ENCODE measurements around the gene WDR4. TPM values are rescaled to one million over a fixed set of nuclear protein-coding genes. Genes with fewer than 3 reads are reported as not detected.
"Not testable (repeated sequence)": the region's sequence is repeated elsewhere in the genome, so short reads cannot be mapped to it uniquely, and the experiment has no call there.

WDR4 gene
- total RNA-seq (1 to 10 TPM; 1.7 to 9.1 (median 6.4) TPM), polyA plus RNA-seq (10 to 100 TPM in 1 of 2 donors, 1 to 10 TPM in 1; 3.5 to 17.9 TPM)
- long read RNA-seq, donor 1, transcript WDR4-202 (11 exons, 2,122 nt): major isoform, 7 of 13 reads
- long read RNA-seq, donor 1, partial matches to known transcripts: 0 of 13 reads
- long read RNA-seq, donor 1, other reads (novel, unspliced or antisense): 5 of 13 reads
- long read RNA-seq, donor 2, transcript WDR4-202 (11 exons, 2,122 nt): major isoform, 12 of 24 reads
- long read RNA-seq, donor 2, partial matches to known transcripts: 3 of 24 reads
- long read RNA-seq, donor 2, other reads (novel, unspliced or antisense): 7 of 24 reads
- long read RNA-seq, donor 3, partial matches to known transcripts: 3 of 26 reads
- long read RNA-seq, donor 3, other reads (novel, unspliced or antisense): 18 of 26 reads

- no peaks in the 10 kb centered on the region for H3K27me3 ChIP-seq
- intact Hi-C loops (cut with DNase I): no loop called here
- no peaks in the 10 kb centered on the region for H3K9me3 ChIP-seq
- TF ChIP-seq POLR2A (IDR thresholded peaks at IDR 0.05): peak in 1 of 2 donors; percentile 87
- TF ChIP-seq CTCF (IDR thresholded peaks at IDR 0.05): peak in 1 of 12 donors; percentile 11
- peak within 1 kb of the TSS; percentile 71 to 100 (median 88) for H3K4me3 ChIP-seq
- H3K4me1 ChIP-seq: peaks cover 4 to 21% (median 15%) of the 10 kb centered on the region in 12 donors
- 0% methylated on average over 13 to 80 of the region's 80 CpGs for WGBS, 4 donors
- H3K36me3 ChIP-seq: peaks cover 0 to 28% (median 21%) of the 10 kb centered on the region in 9 donors
- H3K27ac ChIP-seq: peak within 1 kb of the TSS; percentile 15 to 94 (median 85)
- ATAC-seq (peak; percentile 99 to 100 (median 100)), DNase-seq (peak; percentile 97 to 98 (median 97))
Observed at GRCh38 chr21:42878993-42879787, at the start of gene WDR4. TSS of gene WDR4 (minus strand) at chr21:42879539. CDS start at chr21:42879495, 44 bp downstream.

- H3K27ac ChIP-seq, ATAC-seq, H3K9me3 ChIP-seq, H3K27me3 ChIP-seq, H3K4me3 ChIP-seq, DNase-seq, H3K36me3 ChIP-seq: not testable (repeated sequence)
- H3K4me1 ChIP-seq: peaks cover 0 to 11% (median 5%) of the 10 kb centered on the region in 12 donors
- intact Hi-C loops (cut with DNase I): loop anchor here in 1 of 10 donors (10.0 kb wide), 1 partner anchor 47 kb away; the partner anchor contains the start of gene PKNOX1
- WGBS, 4 donors: 85 to 98% (median 92%) methylated on average over 17 to 23 of the region's 23 CpGs
Observed at GRCh38 chr21:42927474-42928200, 48.3 kb upstream of the WDR4 start.

- TF ChIP-seq POLR2A (IDR thresholded peaks at IDR 0.05) (no peak), CTCF (IDR thresholded peaks at IDR 0.05) (no peak)
- intact Hi-C loops (cut with DNase I): loop anchor here in 1 of 10 donors (10.0 kb wide), 1 partner anchor 49 kb away; the partner anchor contains the start of gene PKNOX1
- Histone ChIP-seq H3K4me1 (peaks cover 0 to 11% (median 5%) of the 10 kb centered on the region in 12 donors), H3K36me3 (no peaks in the 10 kb centered on the region), H3K27ac (no peak within 1 kb of the TSS), H3K27me3 (no peaks in the 10 kb centered on the region), H3K9me3 (no peaks in the 10 kb centered on the region), H3K4me3 (no peak within 1 kb of the TSS)
- ATAC-seq: no peak
- no peak for DNase-seq
- WGBS, 4 donors: 83 to 89% (median 84%) methylated on average over 21 to 29 of the region's 29 CpGs
Observed at GRCh38 chr21:42925114-42925926, 46.0 kb upstream of the WDR4 start, which contains the start of gene ERVH48-1. TSS of gene ERVH48-1 (minus strand) at chr21:42925630. CDS start at chr21:42919006, 6,624 bp downstream.

- intact Hi-C loops (cut with DNase I): loop anchor here in 1 of 10 donors (10.0 kb wide), 1 partner anchor 50 kb away; the partner anchor contains the start of gene PKNOX1
- peak in 1 of 5 donors; percentile 6 for DNase-seq
- H3K4me1 ChIP-seq: peaks cover 0 to 11% (median 5%) of the 10 kb centered on the region in 12 donors
- TF ChIP-seq POLR2A (IDR thresholded peaks at IDR 0.05) (no peak), CTCF (IDR thresholded peaks at IDR 0.05) (no peak)
- ATAC-seq: no peak
- H3K27ac ChIP-seq: no peak overlapping the region
- 88 to 92% (median 90%) methylated on average over 6 of the region's 6 CpGs for WGBS, 4 donors
- no peaks in the 10 kb centered on the region for H3K36me3 ChIP-seq
- H3K27me3 ChIP-seq: no peaks in the 10 kb centered on the region
- H3K4me3 ChIP-seq: no peak overlapping the region
- H3K9me3 ChIP-seq: no peaks in the 10 kb centered on the region
Observed at GRCh38 chr21:42924433-42924751, 45.1 kb upstream of the WDR4 start.

All from heart left ventricle (tissue), 16 donors.